IPS-NIHi7 (cell line): Measurements from ENCODE around the gene DNAH6.

Source experiments
- DNase-seq: peaks from one replicate; pipeline ENCODE4 v3.0.0; 2012; ENCODE audit warnings: mixed read lengths; ENCODE audit errors: extremely low spot score

DNAH6 gene

DNA sequence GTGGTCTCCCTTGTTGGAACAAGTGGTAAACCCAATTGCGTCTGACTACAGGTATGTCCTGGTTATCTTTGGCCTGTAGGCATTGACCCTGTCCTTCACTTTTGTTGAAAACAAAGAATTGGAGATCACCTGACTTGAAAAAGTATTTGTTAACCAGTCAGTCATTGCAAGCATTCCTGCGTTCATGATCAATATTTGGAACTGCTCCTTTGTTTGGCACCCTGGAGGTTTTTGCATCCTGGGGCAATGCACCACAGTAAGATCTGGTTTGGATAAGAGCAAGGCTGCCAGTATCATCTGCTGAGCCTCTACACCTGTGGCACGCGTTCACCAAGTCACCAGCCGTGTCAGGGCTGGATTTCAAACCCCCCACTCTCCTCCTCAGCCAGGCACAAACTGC, 115.7 kb downstream of the DNAH6 start:
- no peak for DNase-seq

DNA sequence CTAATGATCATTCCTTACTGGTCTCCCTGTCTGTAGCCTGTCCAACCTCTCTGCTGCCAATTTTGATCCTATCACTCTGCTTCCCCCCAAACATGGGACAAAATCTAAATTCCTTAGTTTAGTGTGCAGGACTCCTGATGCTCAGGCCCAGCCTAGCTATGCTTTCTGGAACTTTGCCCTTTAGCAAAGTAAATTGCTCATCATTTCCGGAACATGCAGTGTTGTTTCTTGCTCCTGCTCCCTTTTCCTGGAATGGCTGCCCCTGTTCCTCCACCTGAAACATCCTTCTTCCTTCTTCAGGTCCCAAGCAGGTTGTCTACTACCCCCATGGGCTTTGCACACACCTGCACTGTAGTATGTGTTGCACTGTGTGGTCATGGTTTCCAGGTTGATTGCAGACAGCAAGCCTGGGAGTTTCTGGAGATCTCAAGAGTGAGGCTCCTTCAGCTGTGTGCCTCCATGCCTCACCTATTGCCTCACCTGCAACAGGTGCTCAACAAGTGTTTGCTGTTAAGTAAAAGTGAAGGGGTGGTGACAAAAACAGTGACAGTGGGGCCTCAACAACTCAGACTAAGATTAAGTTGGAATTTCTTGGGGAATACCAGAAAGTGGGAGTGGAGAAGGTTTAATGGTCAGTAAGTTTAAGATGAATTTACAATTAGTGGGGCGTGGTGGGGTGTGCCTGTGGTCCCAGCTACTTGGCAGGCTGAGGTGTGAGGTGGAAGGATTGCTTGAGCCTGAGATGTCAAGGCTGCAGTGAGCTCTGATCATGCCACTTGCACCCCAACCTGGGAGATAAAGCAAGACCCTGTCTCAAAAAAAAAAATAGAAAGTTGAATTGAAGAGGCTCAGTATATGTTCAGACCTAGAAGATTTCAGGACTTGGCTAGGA, 120.0 kb downstream of the DNAH6 start:
- DNase-seq: no peak

DNA sequence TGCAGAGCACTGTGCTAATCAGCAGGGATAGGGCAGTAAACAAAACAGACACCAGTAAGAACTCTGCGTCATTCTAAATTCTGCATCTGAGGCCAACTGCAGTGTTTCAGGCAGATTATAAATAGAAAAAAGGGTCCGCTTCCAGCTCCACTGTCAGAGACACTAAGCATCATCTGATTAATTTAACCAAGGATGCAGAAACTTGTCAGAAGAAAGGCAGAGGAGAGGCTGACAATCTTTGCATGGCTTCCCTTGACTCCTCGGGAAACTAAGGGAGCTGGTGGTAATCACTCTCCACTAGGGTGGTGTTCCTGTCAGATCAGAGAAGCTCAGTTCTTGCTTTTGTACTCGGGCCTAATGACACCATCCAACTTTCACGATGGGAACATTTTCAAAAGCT, 123.5 kb downstream of the DNAH6 start:
- DNase-seq: no peak

DNA sequence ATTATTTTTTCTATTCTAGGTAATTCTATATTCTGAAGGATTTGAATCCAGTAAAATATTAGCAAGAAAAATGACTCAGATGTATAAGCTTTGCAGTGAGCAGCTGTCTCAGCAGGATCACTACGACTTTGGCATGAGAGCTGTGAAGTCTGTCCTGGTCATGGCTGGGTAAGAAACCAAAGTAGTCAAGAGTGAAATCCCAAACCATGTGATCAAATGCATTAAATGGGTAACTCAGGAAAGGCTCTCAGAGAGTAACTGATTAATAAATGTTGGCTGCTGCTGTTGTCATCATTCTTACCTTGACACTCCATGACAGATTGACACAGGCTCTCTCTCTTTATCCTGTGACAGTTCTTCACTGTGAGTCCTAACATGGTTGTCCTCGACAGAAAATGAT, 124.1 kb downstream of the DNAH6 start:
- no peak for DNase-seq

DNA sequence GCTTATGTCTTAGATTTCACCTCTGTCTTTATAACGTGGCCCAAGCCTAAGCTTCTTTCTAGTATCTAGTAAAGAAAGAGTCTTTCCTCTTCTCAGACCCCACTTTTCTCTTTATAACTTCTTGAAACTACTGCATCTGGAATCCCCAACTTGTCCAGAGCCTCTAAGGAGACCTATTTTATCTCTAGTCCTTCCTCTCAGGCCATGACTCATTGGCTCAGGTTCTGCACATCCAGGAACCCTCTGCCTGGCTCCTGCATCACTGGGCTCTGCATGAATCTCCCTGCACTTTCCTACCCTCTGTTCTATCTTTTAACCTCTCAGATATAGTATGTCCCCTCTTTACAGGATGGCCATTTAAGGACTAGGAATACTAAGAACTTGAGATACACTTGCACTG, 124.7 kb downstream of the DNAH6 start:
- no peak for DNase-seq

DNA sequence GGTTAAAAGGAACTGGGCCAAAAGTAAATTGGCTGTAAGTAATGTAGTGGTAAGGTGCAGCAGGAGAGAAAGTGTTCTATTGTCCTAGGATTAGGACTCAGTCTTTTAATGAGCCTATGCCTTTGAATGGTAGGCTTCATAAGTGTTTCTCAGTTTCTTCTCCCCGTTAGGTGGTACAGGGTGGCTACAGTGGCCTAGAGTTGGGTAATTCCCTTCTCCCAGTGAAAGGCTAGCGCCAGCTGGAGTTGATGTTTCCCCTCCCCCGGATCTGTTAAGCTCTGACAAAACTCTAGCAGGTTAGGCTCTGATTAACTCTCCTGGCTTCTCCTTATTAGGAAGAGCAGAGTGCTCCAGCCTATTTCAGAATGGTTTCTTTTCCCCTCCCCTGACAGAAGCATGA, 127.7 kb downstream of the DNAH6 start:
- DNase-seq: no peak

DNA sequence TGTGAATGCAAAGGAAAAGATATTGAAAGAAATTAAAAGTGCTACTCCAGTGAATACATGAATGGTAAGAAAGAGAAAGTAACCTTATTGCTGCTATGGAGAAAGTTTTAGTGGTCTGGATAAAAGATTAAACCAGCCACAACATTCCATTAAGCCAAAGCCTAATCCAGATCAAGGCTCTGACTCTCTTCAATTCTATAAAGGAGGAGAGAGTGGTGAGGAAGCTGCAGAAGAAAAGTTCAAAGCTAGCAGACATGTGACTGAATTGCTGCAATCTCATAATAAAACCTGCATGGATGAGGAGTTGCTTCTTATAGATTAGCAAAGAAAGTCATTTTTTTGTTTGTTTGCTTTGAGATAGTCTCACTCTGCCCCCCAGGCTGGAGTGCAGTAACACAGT, 130.2 kb downstream of the DNAH6 start:
- no peak for DNase-seq

DNA sequence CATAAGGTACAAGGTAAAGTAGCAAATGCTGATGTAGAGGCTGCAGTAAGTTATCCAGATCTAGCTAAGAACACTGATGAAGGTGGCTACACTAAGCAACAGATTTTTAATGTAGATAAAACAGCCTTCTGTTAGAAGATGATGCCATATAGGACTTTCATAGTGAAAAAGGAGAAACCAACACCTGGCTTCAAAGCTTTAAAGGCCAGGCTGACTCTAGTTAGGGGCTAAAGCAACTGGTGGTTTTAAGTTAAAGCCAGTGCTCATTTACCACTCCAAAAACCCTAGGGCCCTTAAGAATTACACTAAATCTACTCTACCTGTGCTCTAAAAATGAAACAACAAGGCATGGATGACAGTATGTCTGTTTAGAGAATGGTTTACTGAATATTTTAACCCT, 131.0 kb downstream of the DNAH6 start:
- no peak for DNase-seq

DNA sequence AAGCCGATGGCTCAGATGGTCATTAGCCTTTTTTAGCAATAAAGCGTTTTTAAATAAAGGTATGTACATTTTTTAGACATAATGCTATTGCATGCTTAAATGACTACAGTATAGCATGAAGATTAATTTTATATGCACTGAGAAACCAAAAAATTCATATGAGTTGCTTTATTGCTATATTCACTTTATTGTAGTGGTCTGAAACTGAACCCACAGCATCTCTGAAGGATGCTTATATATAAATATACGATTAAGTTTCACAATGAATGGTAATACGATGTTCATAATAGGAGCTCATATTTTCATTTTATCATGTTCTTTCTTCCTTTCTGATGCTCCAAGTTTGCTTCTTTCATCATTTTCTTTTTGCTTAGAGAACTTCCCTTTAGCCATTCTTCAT, 132.8 kb downstream of the DNAH6 start:
- no peak for DNase-seq

DNA sequence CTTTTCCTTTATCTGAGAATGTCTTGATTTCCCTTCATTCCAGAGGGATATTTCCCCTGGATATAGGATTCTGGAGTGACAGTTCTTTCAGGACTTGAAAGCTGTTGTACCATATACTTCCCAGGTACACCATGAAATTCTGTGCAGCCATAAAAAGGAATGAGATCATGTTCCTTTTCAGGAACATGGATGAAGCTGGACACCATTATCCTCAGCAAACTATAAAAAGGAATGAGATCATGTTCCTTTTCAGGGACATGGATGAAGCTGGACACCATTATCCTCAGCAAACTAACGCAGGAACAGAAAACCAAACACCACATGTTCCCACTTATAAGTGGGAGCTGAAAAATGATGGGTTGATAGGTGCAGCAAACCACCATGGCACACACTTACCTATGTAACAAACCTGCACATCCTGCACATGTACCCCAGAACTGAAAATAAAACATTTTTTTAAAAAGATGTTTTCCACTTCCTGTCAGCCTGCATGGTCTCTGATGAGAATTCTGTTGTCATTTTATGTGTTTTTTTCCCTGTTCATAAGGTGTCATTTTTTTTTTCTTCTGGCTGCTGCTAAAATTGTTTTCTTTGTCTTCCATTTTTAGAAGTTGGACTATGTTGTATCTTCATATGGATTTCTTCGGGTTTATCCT, 133.3 kb downstream of the DNAH6 start:
- no peak for DNase-seq

DNA sequence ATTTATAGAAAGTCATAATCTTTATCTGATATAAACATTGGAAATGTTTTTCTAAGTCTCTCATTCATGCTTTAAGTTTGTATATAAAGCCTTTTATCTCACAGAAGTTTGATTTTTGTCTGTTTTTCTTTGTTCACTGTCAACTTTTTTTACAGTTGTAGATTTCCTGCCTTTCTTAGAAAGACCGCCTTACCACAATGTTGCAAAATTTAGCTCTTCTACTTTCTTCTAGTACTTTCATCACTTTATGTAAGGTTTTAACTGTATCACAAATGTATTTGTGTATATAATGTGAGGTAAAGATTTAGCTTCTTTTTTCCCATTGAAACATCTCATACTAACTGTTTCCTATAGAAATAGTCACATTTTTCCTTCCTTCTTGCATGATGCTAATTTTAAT, 136.1 kb downstream of the DNAH6 start:
- DNase-seq: no peak

DNA sequence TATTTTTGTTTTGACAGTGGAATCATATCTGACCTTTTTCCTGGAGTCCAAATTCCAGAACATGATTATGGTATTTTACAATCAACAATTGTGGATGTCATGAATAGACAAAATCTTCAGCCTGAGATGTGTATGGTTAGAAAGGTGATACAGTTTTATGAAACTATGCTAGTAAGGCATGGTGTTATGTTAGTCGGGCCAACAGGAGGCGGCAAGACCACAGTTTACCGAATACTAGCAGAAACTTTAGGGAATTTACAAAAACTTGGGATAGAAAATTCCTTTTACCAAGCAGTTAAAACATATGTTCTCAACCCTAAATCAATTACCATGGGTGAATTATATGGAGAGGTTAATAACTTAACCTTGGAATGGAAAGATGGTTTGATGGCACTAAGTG, 137.0 kb downstream of the DNAH6 start:
- no peak for DNase-seq

DNA sequence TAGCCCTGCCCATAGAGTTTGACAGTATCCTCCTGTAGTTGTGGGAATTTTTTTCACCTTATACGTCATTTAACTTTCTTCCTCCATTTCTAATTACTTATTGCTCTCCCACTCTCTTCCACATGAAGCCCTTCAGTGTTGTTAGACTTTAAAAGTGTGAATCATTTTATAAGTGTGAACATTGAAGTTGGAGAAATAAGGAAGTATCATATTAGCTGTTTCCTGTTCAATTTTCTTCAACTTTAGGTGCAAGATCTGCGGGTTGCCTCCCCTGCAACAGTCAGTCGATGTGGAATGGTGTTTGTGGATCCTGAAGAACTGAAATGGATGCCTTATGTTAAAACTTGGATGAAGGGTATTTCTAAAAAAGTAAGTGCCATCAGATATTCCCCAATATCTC, 138.1 kb downstream of the DNAH6 start:
- no peak for DNase-seq

DNA sequence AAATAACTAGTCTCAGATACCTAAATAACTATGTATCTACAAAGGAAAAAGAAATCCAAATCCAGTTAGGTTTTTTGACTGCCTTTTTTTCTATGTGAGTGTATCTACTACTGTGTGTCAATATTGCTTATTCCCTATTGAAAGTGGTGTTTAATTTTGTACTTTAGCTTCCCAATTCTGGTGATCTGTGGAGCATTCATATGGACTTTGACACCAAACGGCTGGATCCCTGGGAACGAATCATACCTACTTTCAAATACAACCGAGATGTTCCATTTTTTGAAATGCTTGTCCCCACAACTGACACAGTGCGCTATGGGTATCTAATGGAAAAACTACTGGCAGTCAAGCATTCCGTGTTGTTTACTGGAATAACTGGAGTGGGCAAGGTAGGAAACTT, 152.8 kb downstream of the DNAH6 start:
- no peak for DNase-seq

DNA sequence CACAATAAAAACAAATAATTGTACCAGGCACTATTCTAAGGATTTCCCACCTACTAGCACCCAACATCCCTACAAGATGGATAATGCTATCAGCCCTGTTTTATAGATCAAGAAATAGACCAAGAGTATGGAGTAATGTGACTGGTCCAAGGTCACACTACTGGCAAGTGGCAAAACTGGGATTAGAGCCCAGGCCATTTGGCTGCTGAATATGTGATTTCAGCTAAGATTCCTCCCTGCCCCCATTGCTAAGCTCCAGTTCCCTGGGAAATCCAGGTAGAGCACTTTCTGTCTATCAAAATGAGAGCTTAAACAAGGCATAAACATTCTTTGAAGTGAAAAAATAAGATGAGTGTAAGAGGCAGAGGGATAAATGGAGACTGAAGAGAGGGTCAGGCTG, 157.8 kb downstream of the DNAH6 start:
- DNase-seq: no peak

DNA sequence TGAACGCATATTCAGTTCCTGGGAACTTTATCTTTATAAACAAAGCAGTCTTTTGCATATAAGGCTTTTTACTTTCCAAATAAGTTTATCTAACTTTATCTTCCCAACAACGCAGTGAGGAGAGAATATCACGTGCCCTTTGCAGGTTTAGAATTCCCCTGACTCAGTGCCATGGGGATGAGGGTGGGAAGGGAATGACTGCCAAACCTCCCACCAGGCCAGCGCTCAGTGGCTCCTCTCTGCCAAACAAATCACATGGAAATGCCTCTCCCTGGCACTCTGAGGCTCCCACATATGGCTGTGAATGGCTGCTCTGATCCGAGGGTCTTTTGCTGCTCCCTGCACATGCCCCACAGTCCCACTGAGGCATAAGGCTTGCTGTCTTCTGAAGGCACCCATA, 158.3 kb downstream of the DNAH6 start:
- no peak for DNase-seq

DNA sequence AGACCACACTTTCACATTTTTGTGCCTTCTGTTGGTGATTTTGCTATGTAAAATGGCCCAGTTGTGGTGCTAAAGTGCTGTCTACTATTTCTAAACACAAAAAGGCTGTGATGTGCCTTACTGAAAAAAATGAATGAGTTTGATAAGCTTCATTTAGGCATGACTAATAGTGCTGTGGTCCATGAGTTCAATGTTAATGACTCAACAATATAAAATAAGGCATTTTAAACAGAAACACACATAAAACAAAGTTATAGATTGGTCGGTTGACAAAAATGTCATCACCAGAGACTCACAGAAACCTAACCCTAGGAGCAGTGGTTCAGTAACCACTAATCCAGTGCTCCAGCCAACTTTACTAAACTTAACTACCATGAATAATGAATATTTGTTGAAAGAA, 160.0 kb downstream of the DNAH6 start:
- no peak for DNase-seq

DNA sequence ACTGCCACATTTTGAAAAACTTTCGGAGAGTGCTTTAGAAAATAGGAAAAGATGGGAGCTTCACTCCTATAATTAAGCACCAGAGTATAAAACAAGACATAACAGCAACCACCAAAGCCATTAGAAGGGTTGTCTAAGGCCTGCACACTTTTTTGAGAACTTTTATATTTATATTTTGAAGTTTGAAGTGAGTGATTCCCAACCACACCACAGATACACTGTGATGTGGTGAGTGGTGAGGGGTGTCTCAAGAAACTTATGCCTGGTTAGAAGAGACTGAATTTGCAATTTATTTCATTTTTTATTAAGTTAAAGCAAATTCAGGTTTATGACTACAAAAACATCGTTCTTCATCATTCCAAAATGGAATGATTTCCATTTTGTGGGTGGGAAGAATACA, 161.9 kb downstream of the DNAH6 start:
- DNase-seq: no peak

DNA sequence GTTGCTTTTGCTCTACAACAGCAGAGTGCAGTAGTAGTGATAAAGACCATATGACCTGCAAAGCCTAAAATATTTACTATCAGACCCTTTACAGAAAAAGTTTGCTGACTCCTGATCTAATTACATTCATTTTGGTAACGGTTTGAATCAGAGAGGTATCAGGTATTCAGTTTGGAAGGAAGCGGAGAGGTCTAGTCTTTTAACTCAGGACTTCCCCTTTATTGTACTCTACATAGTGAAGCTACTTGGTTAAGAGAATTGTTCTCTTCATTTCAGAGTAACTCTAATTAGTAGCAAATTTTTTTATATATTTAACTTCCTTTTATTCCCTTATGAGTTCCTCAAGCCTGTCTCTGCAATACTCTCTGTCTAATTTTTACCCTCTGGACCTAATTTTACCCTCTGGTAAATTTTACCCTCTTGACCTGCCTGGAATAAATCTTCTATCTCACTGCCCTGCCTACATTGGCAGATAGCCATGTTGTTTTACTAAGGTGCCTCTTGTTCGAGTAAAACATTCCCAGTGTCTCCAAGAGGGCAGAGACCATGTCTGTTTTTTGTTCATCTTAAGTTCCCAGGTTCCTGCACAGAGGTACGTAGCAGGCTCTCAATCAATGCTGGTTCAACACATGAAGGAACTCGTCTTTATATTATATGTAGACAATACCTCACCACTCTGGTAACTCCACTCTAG, 170.6 kb downstream of the DNAH6 start:
- DNase-seq: no peak

DNA sequence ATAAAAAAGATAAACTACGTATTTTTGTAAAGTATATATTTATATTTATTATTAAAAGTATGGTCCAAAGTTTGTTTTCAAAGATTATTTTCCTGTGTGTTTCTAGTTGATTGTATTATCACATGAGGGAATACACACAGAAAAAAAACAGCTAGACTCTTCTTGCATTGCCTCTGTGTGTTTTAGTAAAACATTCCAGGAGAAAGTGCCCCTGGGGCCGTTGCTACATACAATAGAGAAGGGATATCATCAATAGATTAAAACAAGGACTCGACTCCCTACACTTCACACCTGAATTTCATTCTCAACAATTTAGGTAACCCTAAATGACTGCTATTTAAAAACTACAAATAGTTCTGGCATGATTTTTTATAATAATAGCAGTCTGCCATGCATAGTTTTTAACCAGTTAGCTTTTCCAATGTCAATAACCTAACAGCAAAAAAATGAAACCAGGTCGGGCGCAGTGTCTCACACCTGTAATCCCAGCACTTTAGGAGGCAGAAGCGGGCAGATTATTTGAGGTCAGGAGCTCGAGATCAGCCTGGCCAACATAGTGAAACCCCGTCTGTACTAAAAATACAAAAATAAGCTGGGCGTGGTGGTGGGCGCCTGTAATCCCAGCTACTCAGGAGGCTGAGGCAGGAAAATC, 171.3 kb downstream of the DNAH6 start:
- DNase-seq: no peak

DNA sequence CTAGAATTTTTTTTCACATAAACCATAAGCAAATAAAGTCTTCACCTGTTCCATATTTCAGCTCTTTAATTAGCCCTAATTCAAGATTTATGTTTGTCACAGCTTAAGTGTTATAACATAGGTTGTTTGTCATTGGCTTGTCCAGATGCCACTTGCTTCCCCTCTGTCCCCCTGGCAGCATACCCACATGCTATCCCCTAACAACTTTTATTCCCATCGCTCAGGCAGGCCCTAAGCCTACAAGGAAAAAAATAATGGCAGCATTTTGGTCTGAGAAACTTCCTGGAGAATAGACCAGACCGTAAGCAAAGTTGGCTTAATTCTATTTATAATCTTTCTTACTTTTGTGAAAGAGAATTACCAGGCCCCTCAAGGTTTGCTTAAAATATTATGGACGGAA, 173.9 kb downstream of the DNAH6 start:
- DNase-seq: no peak

DNA sequence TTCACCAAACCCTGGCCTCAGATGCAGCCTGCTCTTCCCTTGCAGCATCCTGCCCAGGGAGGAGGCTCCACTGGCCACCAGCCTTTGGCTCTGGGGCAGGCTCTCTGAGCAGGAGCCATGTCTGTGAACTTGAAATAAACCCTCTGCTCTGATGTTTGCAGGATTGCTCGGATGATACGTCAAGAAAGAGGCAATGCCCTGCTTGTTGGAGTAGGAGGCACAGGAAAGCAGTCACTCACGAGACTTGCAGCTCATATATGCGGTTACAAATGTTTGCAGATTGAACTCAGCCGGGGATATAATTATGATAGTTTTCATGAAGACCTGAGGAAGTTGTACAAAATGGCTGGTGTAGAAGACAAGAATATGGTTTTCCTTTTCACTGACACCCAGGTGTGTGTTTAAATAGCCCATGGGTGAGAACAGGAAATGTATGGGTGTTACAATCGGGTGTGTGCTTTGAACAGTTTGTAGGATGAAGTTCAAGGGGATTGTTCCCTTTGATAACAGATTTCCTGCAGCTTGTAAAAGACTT, 177.9 kb downstream of the DNAH6 start:
- no peak for DNase-seq
